ENCODE results near the gene PSMG3.
"Not testable (repeated sequence)": the region's sequence is repeated elsewhere in the genome, so short reads cannot be mapped to it uniquely, and the experiment has no call there.

The PSMG3 gene

DNA sequence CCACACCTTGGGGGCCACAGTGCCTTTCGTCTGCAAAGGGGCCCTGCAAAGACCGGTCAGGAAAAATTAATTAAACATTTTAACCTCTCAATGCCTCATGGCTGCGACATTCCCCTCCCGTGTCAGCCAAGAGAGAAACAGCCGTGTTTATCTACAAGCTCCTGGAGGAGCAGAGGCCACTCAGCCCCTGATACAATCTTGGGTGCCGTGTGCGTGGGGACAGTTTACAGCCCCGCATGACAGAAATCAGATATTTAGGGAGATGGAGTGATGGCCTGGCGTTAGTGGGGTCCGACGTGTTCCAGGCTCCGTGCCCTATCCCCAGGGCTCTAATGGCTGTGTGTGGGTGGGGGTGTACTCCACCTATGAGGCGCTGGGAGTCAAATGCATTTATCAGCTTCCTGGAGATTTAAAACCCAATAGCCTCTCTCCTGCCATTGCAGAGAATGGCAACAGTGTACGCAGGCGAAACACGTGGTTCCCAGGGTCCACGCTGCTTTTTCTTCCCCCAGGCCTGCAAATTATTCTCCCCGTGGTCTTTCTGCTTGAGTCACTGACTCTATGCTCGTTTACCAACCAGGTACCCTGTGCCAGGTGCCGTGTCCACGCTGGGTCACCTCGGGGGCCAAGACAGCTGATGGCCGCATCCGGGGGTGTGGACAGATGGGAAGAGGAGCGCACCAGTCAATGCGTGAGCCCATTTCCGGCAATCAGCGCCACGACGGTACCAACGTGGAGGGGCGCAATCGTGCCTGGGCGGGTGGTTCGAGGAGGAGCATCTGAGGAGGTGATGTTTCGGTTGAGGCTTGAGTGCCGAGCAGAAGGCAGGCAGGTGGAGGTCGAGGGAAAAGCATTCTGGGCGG is 26.6 kb upstream of the PSMG3 start:
- DNase-seq = no peak

DNA sequence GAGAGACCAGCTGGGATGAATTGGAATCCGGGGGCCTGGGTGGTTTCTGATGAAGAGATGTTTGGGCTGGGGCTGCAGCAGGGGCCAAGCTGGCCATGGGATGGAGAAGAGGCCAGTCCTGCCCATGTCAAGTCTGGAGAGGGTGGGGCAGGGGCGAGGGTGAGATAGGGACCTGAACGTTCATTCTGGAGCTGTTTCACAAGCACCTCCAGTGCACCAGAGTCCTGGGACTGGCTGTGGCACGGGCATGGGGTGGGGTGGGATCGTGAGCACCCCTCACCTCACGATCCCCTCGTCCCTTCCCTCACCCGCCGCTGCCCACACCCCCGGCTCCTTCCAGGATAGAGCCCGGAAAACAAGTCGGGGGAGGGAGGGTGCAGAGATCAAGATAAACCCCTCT is 25.8 kb upstream of the PSMG3 start:
- no peak for DNase-seq

DNA sequence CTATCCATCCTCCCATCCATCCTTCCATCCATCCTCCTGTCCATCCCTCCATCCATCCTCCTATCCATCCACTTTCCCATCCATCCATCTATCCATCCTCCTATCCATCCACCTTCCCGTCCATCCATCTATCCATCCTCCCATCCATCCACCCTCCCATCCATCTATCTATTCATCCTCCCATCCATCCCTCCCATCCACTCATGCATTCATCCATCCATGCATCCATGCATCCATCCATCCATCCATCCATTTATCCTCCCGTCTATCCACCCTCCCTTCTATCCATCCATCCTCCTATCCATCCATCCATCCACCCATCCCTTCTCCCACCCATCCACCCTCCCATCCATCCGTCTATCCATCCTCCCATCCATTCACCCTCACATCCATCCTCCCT is 25.2 kb upstream of the PSMG3 start:
- DNase-seq = no peak

DNA sequence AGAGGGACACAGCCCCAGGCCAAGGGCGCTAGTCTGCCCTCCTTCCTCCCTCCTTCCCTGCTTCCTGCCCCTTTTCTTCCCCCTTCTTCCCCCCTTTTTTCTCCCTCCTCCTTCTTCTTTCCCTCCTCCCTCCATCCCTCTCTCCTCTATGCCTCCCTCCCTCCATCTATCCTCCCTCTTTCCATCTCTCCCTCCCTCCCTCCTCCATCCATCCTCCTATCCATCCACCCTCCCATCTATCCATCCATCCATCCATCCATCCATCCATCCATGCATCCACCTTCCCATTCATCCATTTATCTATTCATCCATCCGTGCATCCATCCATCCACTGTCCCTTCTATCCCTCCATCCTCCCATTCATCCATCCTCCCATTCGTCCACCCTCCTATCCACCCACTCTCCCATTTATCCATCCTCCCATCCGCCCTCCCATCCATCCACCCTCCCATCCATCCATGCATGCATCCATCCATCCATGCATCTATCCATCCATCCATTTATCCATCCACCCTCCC is 24.1 kb upstream of the PSMG3 start:
- no peak for DNase-seq

DNA sequence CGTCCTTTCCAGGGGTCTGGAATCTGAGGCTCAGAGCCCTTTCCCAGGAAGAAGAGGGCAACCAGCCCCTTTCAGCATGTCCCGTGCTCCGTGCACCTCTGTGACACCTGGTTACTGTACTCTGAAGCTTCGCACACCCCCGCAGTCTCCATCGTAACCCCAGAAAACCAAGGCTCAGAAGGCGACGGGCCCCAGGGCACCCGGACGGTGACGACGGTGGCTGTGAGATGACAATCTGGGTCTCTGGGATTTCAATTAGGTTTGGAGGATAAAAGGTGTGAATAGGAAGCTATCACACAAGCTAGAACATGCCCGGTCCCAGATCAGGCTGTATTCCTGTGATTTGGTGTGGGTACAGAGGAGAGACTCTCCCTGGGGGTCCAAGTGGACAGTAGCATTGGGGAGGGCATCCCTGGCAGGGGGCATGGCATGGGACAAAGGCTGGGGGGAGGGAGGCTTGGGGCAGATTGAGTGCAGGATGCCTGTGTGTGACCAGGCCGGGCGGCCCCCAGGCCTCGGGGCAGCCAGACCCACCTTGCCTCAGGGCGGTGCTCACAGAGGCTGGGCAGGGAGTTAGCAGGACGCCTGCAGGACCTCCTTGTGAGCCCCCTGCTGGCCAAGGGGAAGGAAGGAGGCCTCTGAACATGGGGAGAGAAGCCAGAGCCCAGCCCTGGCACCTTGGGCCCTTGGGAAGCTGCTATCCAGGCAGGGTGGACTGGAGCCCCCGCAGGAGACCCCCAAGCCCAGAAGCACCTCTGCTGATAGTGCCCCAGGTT is 23.4 kb upstream of the PSMG3 start:
- DNase-seq = no peak

DNA sequence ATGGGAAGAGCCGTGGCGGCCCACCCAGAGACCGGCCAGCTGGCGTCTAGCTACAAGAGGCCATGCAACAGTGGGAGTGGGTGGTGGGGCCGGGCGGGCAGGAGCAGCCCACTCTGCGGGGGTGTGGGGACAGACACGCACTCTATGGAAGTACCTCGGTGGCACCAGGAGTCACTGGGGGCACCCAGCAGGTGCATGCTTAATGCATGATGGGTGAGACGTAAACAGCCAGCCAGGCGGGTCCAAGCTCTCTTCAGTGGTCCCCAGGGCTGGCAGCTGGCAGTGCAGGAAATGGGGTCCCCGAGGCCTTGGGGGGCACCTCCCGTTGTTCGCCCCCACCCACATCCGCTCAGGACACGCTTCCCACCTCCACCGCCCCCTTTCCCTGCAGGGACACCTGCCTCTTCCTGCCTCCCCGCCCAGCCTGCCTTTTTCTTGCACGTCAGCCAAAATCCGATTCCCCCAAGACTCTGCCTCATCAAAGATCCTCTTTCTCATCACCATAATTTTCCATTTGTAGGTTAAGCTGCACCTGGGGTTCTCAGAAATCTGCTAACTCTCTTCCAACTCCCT is 22.6 kb upstream of the PSMG3 start:
- DNase-seq = no peak

DNA sequence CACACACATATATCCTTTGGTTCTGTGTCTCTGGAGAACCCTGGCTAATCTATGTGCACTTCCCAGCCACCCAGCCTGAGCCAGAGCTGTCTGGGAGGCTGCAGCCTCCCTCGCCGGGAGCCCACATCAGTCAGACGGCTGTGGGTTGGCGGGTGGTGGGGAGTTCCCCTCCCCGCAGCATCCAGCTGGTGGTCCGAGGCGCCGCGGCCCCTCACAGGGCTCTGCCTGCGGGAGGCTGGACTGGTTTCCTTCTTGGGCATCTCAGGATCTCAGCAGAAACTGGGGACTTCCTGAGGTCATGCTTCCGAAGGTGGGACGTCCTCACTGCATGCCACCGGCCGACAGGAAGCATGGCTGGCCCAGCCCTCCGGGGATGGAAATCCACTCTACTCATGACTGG is 22.0 kb upstream of the PSMG3 start:
- no peak for DNase-seq

DNA sequence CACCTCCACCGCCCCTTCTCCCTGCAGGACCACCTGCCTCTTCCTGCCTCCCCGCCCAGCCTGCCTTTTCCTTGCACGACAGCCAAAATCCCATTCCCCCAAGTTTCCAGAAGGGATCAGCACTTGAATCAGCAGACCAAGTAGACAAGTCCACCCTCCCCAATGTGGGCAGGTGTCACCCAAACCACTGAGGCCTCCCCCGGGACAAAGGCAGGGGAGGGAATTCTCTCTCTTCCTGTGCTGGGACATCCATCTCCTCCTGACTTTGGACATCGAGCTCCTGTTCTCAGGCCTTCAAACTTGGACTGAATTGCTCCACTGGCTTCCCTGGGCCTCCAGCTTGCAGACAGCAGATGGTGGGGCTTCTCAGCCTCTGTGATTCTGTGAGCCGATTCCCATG is 21.6 kb upstream of the PSMG3 start:
- DNase-seq = no peak

DNA sequence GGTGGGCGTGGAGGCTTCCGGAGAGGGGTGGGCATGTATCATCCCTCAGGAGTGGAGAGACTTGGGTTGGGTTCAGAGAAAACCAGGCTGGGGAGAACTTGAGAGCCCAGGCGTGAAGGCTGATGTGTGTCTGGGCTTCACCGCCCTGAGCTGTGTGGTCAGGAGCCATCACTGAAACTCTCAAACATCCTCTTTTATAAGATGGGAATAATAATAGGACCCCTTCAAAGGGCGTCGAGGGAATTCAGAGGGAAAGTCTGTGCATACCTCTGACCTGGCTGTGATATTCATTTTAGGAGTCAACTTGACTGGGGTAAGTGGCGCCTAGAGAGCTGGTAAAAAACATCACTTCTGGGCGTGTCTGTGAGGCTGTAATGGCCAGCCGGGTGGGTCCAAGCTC is 21.1 kb upstream of the PSMG3 start:
- DNase-seq = no peak

DNA sequence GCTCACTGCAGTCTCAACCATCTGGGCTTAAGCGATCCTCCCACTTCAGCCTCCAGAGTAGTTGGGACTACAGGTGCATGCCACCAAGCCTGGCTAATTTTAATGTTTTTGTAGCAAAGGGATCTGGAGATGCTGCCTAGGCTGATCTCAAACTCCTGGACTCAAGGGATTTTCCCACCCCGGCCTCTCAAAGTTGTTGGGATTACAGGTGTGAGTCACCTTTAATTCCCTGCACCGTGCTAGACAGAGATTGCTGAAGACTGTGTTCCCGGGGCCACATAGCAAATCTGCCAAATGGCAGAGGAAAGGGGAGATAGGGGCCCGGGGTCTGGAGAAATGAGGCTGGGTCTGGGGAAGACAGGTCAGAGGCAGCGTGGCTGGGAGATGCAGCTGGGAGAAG is 20.6 kb upstream of the PSMG3 start:
- DNase-seq = no peak

DNA sequence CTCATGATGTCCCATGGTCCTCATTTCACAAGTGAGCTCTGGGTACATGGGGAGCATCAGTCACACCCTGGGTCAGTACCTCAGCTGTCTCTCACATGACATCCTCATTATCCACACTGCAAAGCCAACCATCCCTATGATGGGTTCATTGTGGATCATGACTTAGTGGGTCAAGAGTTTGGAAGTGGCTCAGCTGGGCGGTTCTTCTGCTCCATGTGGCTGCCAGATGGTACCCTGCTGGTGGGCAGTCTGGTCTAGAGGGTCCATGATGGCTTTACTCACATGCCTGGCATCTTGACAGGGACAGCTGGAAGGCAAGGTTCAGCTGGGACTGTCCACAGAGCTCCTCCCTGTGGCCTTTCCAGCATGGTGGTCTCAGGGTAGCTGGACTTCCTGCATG is 19.1 kb upstream of the PSMG3 start:
- DNase-seq = no peak

DNA sequence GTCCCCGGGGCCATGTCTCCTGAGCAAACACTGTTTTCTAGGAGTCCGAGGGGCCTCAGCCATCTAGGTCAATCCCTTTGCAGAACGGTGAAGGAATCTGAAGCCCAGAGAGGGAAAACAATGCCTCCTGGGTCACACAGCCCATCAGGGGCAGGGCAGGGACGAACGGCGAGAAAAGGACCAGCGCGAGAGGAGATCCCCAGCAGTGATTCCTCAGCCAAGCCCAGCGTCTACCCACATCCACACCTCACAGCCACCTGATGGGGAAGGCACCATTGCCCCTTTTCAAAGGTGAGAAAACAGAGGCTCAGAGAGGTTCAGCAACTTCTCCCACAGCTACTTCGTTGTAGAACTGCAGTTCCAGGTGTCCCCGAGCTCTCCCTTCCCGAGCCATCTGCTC is 17.9 kb upstream of the PSMG3 start:
- DNase-seq = no peak

DNA sequence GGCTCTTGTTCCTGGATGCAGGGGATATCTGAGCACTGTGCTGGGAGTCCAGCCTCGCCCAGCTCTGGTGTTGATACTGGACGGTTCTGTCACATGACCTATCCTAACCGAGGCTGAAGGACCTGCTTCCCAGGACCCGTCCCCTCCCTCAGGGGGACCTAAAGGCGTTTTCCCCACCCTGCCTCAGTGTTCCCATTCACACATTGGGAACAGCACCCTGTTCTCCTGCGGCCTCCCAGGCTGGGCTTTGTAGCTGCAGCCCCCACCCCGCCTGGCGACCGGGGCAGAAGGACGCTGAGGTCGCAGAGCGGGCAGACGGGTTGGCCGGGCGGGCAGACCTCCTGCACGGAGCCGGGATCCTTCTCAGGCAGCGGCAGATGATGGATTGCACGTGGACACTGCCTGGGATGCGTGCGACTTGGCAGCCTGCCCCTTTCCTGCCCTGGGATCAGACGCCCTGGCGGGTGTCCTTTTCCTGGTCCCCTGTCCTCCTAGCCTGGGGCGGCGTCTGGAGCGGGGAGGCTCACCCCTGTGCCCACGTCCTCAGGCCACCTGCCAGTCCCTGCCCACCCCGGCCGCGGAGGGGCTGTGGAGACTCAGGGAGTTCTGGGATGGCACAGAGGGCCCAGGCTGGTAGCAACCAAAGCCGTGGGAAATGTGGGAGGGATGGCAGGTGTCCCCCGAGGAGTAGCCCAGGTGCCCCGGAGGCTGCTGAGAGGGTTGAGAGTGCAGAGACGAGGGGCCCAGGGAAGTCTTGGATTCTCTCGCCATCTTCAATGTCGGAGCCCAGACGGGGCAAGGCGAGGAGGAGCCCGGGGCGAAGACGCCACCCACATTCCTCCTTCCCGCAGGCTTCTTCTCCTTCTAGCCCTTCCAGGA is 17.2 kb upstream of the PSMG3 start:
- DNase-seq = no peak

DNA sequence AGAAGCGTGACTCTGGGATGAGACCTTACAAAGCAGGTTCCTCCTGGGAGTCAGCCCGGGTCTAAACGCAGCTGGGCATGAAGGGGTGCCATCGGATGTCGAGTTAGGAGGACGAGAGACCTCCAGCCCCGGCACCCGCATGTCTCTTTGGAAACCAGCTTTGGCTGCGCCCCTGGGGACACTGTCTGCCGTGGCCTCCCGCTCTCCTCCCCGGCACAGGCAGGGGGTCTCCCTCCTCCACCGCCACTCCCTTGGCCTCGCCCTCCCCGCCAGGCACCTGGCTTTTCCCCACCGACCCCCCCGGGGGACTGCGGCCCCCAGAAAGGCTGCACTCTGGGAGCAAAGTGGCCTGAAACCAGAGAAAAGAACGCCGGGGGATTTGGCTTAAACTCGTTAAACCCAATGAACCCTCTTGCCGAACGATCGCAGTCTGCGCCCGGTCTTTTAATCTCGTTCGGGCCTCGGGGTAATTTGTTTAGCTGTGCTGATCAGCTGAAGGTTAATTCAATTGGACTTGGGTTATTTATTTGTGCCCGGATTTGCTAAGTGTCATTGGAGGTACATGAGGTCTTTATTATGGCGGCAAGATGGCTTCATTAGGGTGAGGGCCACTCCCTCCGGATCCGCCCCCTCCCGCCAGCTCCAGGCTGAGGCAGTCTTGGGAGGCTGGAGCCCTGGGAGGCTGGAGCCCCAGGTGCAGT is 16.4 kb upstream of the PSMG3 start:
- DNase-seq = no peak

DNA sequence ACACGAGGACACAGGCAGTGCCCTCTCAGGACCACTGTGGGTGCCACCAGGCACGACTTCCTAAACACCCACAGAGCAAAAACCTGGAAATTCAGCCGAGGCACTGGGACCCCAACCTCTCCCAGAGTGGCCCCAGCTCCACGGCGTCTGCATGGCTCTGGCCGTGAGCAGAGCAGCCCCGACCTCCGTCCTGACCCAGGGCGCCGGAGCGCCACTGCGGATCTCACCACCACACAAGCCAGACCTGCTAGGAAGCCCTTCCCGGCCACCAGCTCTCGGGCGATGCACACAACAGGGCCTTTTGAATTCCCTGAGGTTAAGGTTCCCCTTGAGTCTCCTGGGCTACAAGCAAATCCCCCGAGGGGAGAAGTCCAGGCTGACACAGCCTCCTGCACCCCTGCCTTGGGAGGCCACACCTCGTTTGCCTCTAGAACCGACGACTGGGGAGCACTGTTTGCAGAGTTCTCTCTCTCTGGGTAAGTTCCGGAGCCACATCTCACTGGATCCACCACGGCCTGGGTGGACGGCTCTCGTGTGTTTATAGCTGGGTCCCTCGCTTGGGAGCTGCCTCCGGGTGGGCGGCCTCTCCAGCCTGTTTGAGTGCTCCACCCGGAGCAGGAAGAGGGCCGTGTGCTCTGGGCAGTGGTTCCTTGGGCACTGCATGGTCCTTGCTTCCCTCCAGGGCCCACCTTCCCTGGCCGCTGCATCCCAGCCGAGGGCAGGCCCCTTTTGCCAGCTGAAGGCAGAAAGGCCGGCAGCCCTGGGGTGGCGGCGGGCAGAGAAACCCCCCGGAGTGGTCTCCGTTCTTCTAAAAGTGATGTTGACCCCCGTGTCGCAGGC is 15.5 kb upstream of the PSMG3 start:
- DNase-seq = no peak

DNA sequence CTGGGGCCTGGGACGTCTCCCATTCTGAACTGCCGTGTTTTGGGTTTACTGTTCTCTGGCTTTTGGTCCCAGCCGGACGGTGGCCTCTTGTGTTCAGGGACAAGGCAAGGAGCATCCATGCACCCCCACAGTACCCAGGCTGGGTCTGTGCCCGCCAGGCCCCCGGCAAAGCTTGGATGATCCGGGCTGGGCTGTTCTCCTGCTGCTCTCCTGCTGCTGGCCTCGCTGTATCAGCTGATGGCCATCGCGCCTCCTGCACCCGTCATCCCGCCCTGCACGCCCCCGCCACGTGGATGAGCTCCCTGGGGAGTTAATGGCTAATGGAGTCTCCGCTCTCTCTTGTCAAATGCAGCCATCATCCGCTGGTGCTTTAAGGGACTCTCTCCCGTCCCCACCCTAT is 14.9 kb upstream of the PSMG3 start:
- DNase-seq = no peak

DNA sequence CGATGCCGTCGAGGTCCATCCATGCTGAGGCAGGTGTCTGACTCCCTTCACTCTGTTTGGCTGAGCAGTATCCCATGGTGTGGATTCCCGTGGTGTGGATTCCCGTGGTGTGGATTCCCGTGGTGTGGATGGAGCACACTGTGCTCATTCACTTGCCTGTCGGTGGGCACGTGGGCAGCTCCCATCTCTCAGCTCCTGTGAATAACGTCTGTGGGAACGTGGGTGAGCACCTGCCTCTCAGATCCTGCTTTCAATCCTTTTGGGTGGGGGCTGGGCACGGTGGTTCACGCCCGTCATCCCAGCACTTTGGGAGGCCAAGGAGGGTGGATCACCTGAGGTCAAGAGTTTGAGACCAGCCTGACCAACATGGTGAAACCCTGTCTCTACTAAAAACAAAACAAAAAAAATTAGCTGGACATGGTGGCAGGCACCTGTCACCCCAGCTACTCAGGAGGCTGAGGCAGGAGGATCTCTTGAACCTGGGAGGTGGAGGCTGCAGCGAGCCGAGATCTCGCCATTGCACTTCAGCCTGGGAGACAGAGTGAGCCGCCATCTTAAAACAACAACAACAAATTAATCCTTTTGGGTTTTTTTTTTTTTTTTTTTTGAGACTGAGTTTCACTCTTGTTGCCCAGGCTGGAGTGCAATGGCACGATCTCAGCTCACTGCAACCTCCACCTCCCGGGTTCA is 13.6 kb upstream of the PSMG3 start:
- not testable (repeated sequence) for DNase-seq

DNA sequence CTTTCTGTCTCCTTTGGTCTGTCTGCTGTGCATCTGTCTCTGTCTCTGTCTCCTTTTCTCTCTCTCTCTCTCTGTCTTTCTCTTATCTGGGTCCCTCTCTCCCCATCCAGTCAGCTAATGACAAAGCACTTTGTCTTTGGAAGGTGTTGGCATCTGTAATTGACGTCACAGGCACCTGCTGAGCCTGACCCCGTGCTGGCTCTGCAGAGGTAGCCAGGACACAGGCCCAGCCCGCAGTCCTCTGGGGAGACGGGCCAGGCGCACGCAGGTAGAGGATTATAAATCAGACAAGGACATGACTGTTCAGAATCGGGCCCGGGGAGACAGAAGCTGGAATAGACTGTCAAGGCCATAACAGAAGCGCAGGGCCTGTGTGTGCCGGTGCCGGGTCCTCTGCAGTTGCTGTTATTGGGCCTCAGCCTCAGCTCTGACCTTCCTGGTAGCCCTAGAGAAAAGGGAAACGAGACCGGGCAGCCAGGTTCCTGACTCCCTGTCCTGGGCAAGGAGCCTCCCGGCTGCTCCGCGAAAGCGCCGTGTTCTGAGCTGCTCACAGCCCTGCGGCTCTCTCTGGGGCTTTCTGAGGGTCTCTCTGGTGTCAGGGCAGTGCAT is 10.7 kb upstream of the PSMG3 start:
- DNase-seq = no peak

DNA sequence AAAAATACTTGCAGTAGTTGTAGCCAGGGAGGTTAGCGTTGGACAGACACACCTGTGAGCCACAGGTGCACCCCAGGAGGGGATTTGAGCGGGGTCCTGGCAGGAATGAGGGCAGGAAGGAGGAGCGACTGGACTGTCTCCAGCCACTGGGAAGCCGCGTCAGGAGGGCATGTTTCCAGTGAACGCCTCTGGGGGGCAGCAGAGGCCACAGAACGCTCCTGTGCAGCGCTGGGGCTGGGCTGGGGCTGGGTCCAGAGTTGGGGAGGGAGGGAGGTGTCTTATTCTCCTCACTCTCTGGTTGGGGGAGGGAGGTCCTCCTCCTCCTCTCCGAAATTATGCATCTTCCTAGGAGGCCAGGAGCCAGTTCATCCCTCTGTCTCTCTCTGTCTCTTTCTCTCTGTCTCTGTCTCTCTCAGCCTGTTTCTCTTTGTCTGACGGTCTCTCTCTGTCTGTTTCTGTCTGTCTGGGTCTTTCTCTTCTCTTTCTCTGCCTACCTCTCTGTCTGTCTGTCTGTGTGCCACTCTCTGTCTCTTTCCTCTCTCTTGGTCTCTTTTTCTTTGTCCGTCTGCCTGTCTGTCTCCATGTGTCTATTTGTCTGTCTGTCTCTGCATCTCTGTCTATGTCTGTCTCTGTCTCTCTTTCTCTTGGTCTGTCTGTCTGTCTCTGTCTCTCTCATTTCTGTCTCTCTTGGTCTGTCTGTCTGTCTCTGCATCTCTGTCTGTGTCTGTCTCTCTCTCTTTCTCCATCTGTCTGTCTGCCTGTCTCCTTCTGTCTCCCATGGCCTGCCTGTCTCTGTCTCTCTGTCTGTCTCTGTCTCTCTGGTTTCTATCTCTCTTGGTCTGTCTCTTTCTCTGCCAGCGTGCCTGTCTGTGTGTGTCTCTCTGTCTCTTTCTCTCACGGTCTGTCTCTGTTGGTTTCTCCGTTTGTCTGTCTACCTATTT is 9.9 kb upstream of the PSMG3 start:
- DNase-seq = peak; percentile 81
